MM.1S (cell line): ENCODE data around the gene TMEM184A.
"Not testable (repeated sequence)": the region's sequence is repeated elsewhere in the genome, so short reads cannot be mapped to it uniquely, and the experiment has no call there.

ENCODE experiments used
- DNase-seq: peaks from one replicate; pipeline ENCODE4 v3.0.0-alpha.2; 2015
- H2AFZ ChIP-seq: fragments of 300-600 bp; sonication (generic); 2 replicates; pipeline ENCODE4 v1.6.0; 2016; ENCODE audit warnings: antibody characterized with exemption, low read length
- H3F3A ChIP-seq: fragments of 300-600 bp; sonication (generic); 2 replicates; pipeline ENCODE4 v1.6.1; 2016; ENCODE audit warnings: mild to moderate bottlenecking, antibody characterized with exemption, low read length, moderate library complexity, mixed read lengths; ENCODE audit not compliant: insufficient read depth
- H3K27ac ChIP-seq: fragments of 300-600 bp; sonication (generic); 2 replicates; pipeline ENCODE4 v1.5.1; 2016; ENCODE audit warnings: mild to moderate bottlenecking, low read length
- H3K27me3 ChIP-seq: fragments of 300-600 bp; sonication (generic); replicated peaks from 2 replicates; pipeline ENCODE4 v1.6.0; 2016; ENCODE audit warnings: low read length; ENCODE audit not compliant: insufficient read depth
- H3K36me3 ChIP-seq: fragments of 300-600 bp; sonication (generic); replicated peaks from 2 replicates; pipeline ENCODE4 v1.6.1; 2016; ENCODE audit warnings: mild to moderate bottlenecking, low read length, mixed read lengths; ENCODE audit not compliant: insufficient read depth
- H3K4me1 ChIP-seq: fragments of 300-600 bp; sonication (generic); 2 replicates; pipeline ENCODE4 v1.6.1; 2016; ENCODE audit warnings: low read length, mixed read lengths
- H3K4me2 ChIP-seq: fragments of 300-600 bp; sonication (generic); 2 replicates; pipeline ENCODE4 v1.6.0; 2016; ENCODE audit warnings: low read depth, low read length
- H3K4me3 ChIP-seq: fragments of 300-600 bp; sonication (generic); 2 replicates; pipeline ENCODE4 v1.5.1; 2016; ENCODE audit warnings: low read length, mixed read lengths
- H3K79me2 ChIP-seq: fragments of 300-600 bp; sonication (generic); 2 replicates; pipeline ENCODE4 v1.6.1; 2016; ENCODE audit warnings: mixed run types, low read length, mixed read lengths
- H3K9ac ChIP-seq: fragments of 300-600 bp; sonication (generic); 2 replicates; pipeline ENCODE4 v1.6.1; 2016; ENCODE audit warnings: low read length, mixed read lengths
- H3K9me2 ChIP-seq: fragments of 300-600 bp; sonication (generic); replicated peaks from 2 replicates; pipeline ENCODE4 v1.6.1; 2016; ENCODE audit warnings: mild to moderate bottlenecking, low read length, mixed read lengths; ENCODE audit not compliant: insufficient read depth
- H3K9me3 ChIP-seq: fragments of 300-600 bp; sonication (generic); replicated peaks from 2 replicates; pipeline ENCODE4 v1.6.1; 2016; ENCODE audit warnings: mild to moderate bottlenecking, low read length, mixed read lengths; ENCODE audit not compliant: insufficient read depth
- H4K20me1 ChIP-seq: fragments of 300-600 bp; sonication (generic); 2 replicates; pipeline ENCODE4 v1.6.1; 2016; ENCODE audit warnings: mild to moderate bottlenecking, low read length, moderate library complexity, mixed read lengths; ENCODE audit not compliant: insufficient read depth
- EZH2 ChIP-seq: fragments of 300-600 bp; sonication (generic); optimal IDR thresholded peaks from 2 replicates; pipeline ENCODE3; 2017; ENCODE audit warnings: low read depth, mild to moderate bottlenecking, antibody characterized with exemption, low read length, mixed read lengths
- EZH2phosphoT487 ChIP-seq: fragments of 300-600 bp; sonication (generic); IDR thresholded peaks from 2 replicates; pipeline ENCODE4 v1.6.1; 2018; ENCODE audit warnings: antibody characterized with exemption, low read length
- TF ChIP-seq, protein P1 (sequence below): fragments of 300-600 bp; sonication (generic); IDR thresholded peaks from 2 replicates; pipeline ENCODE4 v1.5.1; 2016; ENCODE audit warnings: antibody characterized with exemption, low read length, mixed read lengths

TMEM184A gene

DNA sequence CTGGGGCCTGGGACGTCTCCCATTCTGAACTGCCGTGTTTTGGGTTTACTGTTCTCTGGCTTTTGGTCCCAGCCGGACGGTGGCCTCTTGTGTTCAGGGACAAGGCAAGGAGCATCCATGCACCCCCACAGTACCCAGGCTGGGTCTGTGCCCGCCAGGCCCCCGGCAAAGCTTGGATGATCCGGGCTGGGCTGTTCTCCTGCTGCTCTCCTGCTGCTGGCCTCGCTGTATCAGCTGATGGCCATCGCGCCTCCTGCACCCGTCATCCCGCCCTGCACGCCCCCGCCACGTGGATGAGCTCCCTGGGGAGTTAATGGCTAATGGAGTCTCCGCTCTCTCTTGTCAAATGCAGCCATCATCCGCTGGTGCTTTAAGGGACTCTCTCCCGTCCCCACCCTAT, 28.7 kb upstream of the TMEM184A start:
- TF ChIP-seq EZH2phosphoT487, result no peak
- TF ChIP-seq EZH2, result no peak
- TF ChIP-seq, protein P1, sequence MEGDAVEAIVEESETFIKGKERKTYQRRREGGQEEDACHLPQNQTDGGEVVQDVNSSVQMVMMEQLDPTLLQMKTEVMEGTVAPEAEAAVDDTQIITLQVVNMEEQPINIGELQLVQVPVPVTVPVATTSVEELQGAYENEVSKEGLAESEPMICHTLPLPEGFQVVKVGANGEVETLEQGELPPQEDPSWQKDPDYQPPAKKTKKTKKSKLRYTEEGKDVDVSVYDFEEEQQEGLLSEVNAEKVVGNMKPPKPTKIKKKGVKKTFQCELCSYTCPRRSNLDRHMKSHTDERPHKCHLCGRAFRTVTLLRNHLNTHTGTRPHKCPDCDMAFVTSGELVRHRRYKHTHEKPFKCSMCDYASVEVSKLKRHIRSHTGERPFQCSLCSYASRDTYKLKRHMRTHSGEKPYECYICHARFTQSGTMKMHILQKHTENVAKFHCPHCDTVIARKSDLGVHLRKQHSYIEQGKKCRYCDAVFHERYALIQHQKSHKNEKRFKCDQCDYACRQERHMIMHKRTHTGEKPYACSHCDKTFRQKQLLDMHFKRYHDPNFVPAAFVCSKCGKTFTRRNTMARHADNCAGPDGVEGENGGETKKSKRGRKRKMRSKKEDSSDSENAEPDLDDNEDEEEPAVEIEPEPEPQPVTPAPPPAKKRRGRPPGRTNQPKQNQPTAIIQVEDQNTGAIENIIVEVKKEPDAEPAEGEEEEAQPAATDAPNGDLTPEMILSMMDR, result no peak
- Histone ChIP-seq H3K9me2 (no peaks in the 10 kb centered on the region), H3K4me3 (no peak overlapping the region), H2AFZ (no peak overlapping the region), H4K20me1 (no peaks in the 10 kb centered on the region), H3K4me2 (no peak overlapping the region), H3K27me3 (peaks cover 68% of the 10 kb centered on the region), H3K9me3 (no peaks in the 10 kb centered on the region), H3K27ac (no peak overlapping the region), H3K79me2 (no peaks in the 10 kb centered on the region), H3K9ac (no peak overlapping the region), H3F3A (no peaks in the 10 kb centered on the region), H3K4me1 (no peaks in the 10 kb centered on the region), H3K36me3 (no peaks in the 10 kb centered on the region)
- no peak for DNase-seq

DNA sequence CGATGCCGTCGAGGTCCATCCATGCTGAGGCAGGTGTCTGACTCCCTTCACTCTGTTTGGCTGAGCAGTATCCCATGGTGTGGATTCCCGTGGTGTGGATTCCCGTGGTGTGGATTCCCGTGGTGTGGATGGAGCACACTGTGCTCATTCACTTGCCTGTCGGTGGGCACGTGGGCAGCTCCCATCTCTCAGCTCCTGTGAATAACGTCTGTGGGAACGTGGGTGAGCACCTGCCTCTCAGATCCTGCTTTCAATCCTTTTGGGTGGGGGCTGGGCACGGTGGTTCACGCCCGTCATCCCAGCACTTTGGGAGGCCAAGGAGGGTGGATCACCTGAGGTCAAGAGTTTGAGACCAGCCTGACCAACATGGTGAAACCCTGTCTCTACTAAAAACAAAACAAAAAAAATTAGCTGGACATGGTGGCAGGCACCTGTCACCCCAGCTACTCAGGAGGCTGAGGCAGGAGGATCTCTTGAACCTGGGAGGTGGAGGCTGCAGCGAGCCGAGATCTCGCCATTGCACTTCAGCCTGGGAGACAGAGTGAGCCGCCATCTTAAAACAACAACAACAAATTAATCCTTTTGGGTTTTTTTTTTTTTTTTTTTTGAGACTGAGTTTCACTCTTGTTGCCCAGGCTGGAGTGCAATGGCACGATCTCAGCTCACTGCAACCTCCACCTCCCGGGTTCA, 27.4 kb upstream of the TMEM184A start:
- not testable (repeated sequence) for H3K4me2 ChIP-seq, DNase-seq, H3K4me1 ChIP-seq, H3K9me3 ChIP-seq, H3K79me2 ChIP-seq, H3K36me3 ChIP-seq, H3K4me3 ChIP-seq, H3K9ac ChIP-seq, H4K20me1 ChIP-seq, H2AFZ ChIP-seq, H3K9me2 ChIP-seq, H3K27ac ChIP-seq, H3F3A ChIP-seq
- peaks cover 62% of the 10 kb centered on the region for H3K27me3 ChIP-seq

DNA sequence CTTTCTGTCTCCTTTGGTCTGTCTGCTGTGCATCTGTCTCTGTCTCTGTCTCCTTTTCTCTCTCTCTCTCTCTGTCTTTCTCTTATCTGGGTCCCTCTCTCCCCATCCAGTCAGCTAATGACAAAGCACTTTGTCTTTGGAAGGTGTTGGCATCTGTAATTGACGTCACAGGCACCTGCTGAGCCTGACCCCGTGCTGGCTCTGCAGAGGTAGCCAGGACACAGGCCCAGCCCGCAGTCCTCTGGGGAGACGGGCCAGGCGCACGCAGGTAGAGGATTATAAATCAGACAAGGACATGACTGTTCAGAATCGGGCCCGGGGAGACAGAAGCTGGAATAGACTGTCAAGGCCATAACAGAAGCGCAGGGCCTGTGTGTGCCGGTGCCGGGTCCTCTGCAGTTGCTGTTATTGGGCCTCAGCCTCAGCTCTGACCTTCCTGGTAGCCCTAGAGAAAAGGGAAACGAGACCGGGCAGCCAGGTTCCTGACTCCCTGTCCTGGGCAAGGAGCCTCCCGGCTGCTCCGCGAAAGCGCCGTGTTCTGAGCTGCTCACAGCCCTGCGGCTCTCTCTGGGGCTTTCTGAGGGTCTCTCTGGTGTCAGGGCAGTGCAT, 24.5 kb upstream of the TMEM184A start:
- no peaks in the 10 kb centered on the region for H3K4me1 ChIP-seq
- no peaks in the 10 kb centered on the region for H3K9me2 ChIP-seq
- no peak overlapping the region for H3K9ac ChIP-seq
- no peaks in the 10 kb centered on the region for H3F3A ChIP-seq
- no peaks in the 10 kb centered on the region for H3K79me2 ChIP-seq
- H3K4me2 ChIP-seq, result no peak overlapping the region
- H3K27ac ChIP-seq, result no peak overlapping the region
- H3K36me3 ChIP-seq, result no peaks in the 10 kb centered on the region
- TF ChIP-seq EZH2, result no peak
- TF ChIP-seq EZH2phosphoT487, result no peak
- H3K27me3 ChIP-seq, result peaks cover 33% of the 10 kb centered on the region
- H4K20me1 ChIP-seq, result no peaks in the 10 kb centered on the region
- no peaks in the 10 kb centered on the region for H3K9me3 ChIP-seq
- H2AFZ ChIP-seq, result no peak overlapping the region
- no peak overlapping the region for H3K4me3 ChIP-seq
- no peak for DNase-seq

DNA sequence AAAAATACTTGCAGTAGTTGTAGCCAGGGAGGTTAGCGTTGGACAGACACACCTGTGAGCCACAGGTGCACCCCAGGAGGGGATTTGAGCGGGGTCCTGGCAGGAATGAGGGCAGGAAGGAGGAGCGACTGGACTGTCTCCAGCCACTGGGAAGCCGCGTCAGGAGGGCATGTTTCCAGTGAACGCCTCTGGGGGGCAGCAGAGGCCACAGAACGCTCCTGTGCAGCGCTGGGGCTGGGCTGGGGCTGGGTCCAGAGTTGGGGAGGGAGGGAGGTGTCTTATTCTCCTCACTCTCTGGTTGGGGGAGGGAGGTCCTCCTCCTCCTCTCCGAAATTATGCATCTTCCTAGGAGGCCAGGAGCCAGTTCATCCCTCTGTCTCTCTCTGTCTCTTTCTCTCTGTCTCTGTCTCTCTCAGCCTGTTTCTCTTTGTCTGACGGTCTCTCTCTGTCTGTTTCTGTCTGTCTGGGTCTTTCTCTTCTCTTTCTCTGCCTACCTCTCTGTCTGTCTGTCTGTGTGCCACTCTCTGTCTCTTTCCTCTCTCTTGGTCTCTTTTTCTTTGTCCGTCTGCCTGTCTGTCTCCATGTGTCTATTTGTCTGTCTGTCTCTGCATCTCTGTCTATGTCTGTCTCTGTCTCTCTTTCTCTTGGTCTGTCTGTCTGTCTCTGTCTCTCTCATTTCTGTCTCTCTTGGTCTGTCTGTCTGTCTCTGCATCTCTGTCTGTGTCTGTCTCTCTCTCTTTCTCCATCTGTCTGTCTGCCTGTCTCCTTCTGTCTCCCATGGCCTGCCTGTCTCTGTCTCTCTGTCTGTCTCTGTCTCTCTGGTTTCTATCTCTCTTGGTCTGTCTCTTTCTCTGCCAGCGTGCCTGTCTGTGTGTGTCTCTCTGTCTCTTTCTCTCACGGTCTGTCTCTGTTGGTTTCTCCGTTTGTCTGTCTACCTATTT, 23.7 kb upstream of the TMEM184A start:
- Histone ChIP-seq H3K9me2 (no peaks in the 10 kb centered on the region), H3K36me3 (no peaks in the 10 kb centered on the region), H3K4me2 (peak overlapping the region; percentile 23; the same call in 1 of the 2 replicates), H3K27me3 (peaks cover 25% of the 10 kb centered on the region), H3F3A (no peaks in the 10 kb centered on the region), H3K4me1 (no peaks in the 10 kb centered on the region), H3K9me3 (no peaks in the 10 kb centered on the region), H3K79me2 (no peaks in the 10 kb centered on the region), H2AFZ (no peak overlapping the region), H4K20me1 (no peaks in the 10 kb centered on the region), H3K4me3 (no peak overlapping the region), H3K9ac (no peak overlapping the region), H3K27ac (no peak overlapping the region)
- DNase-seq, result peak; percentile 51
- no peak for TF ChIP-seq EZH2phosphoT487
- TF ChIP-seq, protein P1, result peak; percentile 77
